Left cardiac atrium (tissue), 4 donors: ENCODE data around the gene PANX2. TPM values are rescaled to one million over a fixed set of nuclear protein-coding genes. Genes with fewer than 3 reads are reported as not detected.

ENCODE experiments used
- ATAC-seq, 2 donors: fragments of 200-7000 bp; cut with Tn5 transposase; one replicate each; pipeline ENCODE4 v1.9.1; 2020; ENCODE audit warnings: mild to moderate bottlenecking in 2 of 2, moderate library complexity in 2 of 2
- DNase-seq: peaks from one replicate; pipeline ENCODE4 v3.0.0-alpha.2; 2020
- intact Hi-C, 2 donors: fragments of 100-400 bp; cut with DNase I; formaldehyde crosslinking; loops; one replicate each; pipeline versions ENCODE4 v1.14.1 to v1.15.1; 2022 to 2023
- total RNA-seq, 2 donors: library from RNA; stranded (reverse); fragmentation: NEBNext Ultra II Directional; extraction: Animal tissue kit (Norgen Biotek cat#: 25700); gene quantifications; one replicate each; pipeline ENCODE4 v1.2.1, GENCODE V29; 2021
- donor health status: DM: no; HTN: yes; CAD: no.
- donor health status: DM: no; HTN: yes; CAD: no; lungs with severe emphysema.
- donor health status: DM: yes; HTN: yes; CAD: no.
- donor health status: Dilated cardiomyopathy.

Gene PANX2
- total RNA-seq, 2 donors from 2014 or later = 0.89 to 1.1 TPM

DNA sequence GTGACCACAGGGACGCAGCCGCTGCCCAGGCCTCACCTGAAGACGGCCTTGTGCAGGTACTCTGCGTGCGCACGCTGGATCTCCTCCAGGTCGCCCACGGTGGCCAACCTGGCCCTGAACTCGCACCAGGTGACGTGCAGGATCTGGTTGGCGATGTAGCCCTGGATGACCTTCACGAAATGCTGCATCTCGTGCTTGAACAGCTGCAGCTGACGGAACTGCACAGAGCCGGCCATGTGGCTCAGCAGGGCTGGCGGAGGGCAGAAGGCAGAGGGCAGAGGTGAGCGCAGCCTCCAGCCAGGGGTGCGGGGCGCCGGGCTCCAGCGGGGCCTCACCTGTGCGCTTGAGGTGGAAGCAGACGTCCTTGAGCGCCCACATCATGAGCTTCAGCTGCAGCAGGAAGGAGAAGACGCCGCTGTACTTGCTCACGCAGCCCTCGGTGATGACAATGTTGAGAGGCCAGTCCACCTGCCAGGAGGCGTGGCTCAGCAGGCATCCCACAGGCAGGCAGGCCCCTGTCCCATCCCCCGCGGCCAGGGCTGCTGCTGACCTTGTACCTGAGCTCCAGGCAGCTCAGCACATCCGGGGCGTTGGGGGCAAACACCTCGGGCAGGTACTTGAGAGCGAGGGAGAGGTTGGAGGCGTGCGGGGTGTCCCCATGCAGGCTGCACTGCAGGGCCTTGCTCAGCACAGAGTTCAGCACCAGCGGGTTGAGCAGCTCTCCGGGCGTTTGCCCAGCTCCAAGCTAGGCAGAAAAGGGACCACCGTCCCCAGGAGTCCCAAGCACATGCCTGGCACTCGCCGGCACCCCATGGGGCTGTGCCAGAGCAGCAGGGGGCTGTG is 47.8 kb downstream of the PANX2 start:
- ATAC-seq = peak in 1 of 2 donors; percentile 1
- intact Hi-C loops = no loop called here
- DNase-seq = peak; percentile 36

DNA sequence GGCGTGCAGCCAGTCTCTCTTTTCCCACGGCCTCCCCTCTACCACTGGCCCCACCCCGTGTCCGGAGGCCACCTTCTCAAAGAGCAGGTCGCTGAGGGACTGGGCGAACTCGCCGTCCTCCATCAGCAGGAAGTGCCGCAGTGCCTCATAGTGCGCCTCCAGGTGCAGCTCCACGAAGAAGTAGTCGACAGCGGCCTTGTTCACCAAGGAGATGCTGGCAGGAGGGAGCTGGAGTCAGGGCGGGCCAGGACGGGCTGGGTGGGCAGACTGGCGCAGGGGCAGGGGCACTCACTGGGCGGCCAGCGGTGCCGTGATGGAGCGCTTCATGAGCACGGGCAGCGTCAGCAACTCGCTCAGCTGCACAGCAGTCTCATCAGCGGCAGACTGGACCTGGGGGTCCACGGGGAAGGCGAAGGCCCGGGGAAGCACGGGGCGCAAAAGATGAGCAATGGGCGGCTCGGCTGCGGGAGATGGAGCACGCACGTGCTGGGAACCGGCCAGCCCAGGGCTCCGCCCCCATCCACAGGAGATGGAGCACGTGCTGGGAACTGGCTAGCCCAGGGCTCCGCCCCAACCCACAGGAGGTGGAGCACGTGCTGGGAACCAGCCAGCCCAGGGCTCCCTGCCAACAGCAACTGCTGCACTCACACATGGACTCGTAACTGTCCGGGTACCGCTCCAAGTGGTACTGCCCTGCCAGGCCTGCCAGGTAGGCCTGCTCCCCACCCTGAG is 48.6 kb downstream of the PANX2 start:
- ATAC-seq (peak; percentile 84 to 87), DNase-seq (peak; percentile 86)
- intact Hi-C loops = no loop called here

DNA sequence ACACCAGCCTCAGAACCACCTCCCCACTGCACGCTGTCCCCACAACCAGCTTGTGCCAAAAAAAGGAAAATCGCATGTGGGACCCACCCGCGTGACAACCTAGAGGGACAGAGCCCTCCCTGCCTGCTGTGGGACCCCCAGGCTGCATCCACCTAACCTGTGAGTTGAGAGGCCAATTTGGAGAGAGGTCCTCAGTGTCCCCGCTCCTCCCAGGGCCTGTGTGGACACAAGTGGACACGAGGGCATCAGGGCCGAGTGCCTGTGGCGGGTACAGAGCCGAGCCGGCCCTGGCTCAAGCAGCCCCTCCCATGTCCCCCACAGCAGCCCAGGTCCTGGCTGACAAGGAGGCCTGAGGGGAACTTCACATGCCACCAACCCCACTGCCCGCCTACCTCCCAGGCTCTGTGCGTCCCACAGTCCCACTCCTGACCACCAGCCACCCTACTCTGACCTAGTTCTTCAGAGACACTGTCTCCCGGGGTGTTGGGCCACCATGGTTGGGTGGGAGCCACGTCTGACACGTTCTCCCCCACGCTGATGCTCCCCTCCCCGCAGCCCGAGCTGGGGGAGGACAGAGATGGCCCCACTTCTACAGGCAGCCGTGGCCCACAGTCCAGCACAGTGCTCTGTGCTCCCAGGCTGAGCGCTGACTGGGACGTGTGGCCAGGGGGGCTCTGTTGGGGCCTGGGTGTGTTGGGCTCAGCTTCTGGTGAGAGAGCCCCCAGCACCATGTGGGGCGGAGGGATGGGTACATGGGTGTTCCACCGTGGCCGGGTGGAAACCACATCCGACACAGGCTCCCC is 49.5 kb downstream of the PANX2 start:
- DNase-seq (no peak), ATAC-seq (peak; percentile 1)
- intact Hi-C loops = no loop called here

DNA sequence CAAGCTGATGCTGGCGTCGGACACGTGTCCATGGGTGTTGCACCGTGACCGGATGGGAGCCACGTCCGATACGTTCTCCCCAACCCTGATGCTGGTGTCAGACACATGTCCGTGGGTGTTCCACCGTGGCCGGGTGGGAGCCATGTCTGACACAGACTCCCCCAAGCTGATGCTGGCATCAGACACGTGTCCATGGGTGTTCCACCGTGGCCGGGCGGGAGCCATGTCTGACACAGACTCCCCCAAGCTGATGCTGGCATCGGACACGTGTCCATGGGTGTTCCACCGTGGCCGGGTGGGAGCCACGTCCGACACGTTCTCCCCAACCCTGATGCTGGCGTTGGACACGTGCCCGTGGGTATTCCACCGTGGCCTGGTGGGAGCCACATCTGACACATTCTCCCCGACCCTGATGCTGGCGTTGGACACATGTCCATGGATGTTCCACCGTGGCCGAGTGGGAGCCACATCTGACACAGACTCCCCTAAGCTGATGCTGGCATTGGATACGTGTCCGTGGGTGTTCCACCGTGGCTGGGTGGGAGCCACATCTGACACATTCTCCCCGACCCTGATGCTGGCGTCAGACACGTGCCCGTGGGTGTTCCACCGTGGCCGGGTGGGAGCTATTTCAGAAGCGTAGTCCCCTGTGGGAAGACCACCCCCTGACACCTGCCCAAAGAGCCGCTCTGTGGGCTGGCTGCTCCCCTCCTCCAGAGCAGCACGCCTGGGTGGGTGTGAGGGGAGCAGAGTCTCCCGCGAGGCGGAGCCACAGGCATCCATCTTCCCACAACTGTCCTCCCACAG is 50.3 kb downstream of the PANX2 start:
- intact Hi-C loops = no loop called here
- DNase-seq (no peak), ATAC-seq (no peak)

DNA sequence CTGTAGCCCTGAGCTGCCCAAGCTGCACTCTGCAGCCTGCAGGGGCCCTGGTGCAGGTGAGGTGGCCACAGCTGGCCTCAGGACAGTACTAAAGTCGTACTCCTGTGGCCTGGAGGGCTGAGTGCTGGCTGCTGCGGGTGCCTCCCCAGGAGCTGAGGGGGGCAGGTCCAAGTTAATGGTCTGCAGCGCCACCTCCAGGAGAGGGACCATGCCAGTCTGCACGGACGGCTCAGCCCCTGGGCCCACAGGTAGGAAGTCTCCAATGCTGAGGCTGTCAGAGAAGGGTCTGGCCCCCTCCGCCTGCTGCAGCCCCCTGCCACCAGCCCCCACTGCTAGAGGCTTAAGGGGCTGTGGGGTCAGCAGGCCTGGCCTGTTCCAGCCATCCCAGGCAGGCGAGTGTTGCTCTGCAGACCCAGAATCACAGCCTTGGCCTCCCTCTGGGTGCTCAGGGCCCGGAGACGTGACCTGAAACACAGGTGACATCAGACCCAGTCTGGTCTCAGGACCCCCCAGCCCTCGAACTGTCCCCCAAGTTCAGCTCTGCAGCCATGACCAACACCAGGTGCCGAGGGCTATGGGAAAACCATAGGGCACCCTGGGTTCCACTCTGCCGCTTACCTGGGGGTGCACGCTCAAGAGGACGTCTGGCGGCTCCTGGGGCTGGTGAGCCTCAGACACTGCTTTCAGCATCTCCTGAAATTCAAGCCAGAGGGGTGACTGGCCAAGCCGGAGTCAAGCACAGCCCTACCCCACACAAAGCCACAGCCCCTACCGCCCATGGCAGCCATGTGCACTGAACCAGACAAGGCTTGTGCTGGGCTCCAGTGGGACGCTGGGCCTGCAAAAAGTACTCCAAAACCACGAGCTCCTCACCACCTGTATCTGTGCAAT is 51.1 kb downstream of the PANX2 start:
- no peak for DNase-seq
- no peak for ATAC-seq
- intact Hi-C loops = no loop called here

DNA sequence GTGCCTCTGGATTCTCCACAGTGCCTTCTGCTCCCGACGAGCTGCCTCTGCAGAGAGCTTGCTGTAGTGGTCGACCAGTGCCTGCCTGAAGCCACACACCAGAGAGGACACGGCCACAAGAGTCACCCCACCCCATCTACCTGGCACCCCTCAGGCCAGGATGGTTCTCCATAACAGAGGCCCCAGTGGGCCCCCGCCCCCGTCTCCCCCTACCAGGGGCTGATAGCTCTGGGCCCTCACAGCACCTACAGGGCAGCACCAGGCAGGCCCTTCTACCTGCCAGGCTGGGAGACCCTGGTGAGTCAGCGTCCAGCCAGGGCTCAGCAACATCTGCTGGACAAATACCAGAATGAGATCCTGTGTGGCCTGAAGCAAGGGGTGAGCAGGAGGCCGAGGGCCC is 52.0 kb downstream of the PANX2 start:
- ATAC-seq (no peak), DNase-seq (no peak)
- intact Hi-C loops = no loop called here

DNA sequence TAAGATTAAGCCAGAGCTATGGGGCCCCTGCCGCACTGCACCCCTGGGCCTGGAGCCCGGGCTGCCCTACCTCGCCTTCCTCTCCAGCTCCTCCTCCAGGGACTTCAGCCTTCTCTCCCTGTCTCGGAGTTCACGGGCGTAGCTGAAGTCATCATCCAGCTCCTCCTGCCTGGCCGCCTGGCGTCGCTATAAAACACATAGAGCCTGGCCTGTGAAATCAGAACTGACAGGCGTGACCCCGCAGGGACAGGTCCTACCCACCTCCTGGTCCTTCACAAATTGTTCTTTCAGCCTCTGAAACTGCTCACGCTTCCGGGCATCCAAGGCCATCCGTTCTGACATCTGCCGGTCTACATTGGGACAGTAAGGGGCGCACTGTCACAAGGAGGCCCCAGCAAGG is 53.5 kb downstream of the PANX2 start:
- no peak for ATAC-seq
- no peak for DNase-seq
- intact Hi-C loops = no loop called here

DNA sequence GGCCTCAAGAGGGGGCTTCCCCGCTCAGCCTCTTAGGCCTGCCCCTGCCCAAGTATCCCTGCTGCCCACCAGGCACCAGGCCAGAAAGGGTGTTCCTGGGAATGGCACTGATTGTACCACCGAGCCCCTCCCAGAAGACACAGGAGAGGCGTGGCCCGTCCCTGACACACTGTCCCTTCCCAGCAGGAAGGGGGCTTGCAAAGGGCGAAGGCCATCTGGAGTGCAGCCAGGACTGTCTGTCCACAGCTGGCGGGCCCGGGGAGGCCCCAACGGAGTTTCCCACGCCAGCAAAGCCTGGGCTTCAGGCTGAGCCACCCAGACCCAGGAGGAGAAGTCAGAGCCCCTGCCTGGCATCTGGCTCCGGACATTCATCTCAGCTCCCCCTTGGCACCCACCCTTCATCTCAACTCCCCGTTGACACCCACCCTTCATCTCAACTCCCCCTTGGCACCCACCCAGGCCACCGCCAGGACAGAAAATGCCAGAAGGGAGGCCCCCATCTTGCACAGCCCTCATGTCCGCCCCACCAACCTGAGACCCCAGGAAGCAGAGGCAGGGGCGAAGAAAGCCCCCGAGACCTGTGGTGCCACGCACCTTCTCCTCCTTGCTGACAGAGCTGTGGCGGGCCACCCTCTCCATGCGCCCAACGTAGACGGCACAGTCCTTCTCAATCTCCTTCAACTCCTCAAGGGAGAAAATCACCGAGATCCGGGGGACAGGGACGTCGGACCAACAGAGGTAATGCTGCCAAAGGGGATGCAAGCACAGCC is 54.9 kb downstream of the PANX2 start:
- DNase-seq = no peak
- ATAC-seq = no peak
- intact Hi-C loops = no loop called here

DNA sequence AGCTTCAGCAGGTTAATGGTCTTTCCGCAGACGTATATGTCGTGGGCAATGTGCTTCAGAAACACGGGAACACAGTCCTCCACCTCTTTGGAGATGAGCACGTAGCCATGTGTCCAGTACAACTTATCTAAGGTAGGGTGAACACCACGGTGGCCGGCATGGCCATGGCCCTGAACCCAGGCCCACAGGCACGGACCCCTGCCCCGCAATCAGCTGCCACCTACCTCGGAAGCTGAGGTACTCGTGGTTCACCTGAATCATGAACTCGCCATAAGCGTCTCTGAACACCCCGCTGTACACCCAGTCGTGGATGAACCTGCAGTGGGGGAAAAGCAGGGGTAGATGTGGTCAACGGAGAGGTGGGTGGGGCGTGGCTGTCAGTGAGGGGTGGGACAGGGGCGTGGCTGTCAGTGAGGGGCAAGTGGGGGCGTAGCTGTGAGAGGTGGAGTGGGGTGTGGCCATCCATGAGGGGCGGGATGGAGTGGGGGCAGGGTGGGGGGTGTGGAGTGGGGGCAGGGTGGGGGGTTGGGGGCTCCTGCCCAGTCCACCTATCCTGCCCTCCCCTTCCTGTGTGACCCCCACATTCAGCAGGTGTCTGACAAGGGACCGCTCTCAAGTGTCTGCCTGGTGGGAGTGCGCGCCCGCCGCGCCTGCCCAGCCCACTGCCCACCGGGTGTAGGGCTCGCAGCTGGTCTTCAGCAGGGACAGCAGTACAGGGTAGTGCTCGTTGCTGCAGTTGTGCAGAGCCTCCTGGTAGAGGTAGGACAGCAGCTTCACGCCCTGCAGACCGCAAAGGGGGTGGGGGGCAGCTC is 55.7 kb downstream of the PANX2 start:
- no peak for ATAC-seq
- intact Hi-C loops = no loop called here

DNA sequence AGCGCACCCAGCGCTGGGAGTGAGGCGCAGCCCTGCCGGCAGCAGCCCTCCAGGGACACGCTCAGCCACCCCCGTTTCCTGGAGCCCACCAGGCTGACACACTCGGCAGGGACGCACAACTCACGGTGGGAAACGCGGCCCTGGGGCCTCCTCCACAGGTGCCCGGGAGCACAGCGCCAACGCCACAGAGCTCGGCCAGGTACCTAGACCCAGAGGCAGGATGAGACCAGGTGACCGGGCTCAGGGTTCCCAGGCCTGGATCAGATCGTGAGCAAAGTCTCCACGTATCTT is 56.3 kb downstream of the PANX2 start:
- DNase-seq (no peak), ATAC-seq (no peak)
- intact Hi-C loops = no loop called here

More for the DNA sequence above, 55.7 kb downstream of the PANX2 start:
- DNase-seq = no peak

DNA sequence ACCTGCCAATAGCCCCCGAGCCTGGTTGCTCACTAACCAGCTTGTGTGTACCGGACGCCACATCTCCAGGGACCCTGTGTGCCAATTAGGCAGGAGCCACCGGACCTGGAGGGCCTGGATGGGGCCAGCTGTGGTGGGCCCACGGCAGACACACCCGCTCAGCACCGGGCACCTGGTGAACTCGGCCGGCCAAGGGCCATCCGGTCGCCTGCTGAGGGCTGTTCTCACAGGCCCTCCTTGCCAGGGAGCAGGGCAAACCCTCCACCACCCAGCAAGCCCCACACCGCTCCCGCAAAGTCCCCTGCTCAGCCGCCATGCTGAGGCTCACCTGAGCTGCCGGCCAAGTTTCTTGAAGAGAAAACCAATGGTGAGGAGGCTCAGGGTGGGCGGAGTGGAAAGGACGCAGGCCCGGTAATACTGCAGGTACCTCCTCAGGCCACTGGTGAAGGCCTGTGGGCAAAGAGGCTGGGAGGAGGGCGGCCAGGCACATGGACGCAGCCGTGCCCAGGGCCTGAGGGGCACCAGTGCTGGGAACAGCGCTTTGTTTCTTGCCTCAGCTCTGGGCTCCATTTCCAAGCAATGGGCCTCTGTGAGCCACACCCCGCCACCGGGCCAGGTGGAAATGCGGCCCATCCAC is 57.2 kb downstream of the PANX2 start:
- intact Hi-C loops = no loop called here
- no peak for ATAC-seq
- no peak for DNase-seq

DNA sequence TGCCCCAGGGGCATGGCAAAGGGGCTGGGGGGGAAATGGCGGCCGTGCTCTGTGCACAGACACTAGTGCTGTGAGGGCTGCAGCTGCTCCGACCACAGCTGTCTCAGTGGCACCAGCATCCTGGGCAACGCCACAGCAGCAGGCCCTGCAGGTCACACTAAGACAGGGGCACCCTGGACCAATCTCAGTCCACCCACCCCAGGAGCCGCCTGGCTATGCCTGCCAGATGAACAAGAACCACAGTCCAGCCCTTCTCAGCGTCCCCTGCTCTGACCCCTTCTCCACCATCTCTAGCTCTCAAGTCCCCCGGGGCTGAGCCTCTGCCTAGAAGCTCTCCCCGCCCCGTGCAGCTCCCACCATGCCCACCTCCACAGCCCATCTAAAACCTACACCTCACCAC is 57.8 kb downstream of the PANX2 start:
- no peak for DNase-seq
- no peak for ATAC-seq
- intact Hi-C loops = no loop called here

DNA sequence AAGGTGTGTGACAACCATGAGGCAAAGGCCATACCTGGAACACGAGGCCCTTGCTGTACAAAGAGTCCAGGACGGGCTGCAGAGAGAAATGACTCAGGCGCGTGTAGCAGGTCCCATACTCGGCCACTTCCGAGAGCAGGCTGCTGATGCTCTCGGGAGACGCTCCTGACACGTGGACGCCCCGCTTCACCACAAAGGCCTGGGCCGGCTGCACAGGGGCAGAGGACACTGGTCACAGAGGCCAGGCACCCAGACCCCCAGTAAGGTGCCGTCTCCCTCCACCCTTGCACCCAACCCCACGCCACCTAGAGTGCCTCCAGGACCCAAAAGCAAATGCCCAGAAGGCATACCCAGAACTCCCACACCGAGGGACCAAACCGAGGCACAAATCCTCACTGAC is 58.8 kb downstream of the PANX2 start:
- ATAC-seq (no peak), DNase-seq (no peak)
- intact Hi-C loops = no loop called here
